Measurements from ENCODE around the gene DIDO1.
"Not testable (repeated sequence)": the region's sequence is repeated elsewhere in the genome, so short reads cannot be mapped to it uniquely, and the experiment has no call there.

Gene DIDO1

DNA sequence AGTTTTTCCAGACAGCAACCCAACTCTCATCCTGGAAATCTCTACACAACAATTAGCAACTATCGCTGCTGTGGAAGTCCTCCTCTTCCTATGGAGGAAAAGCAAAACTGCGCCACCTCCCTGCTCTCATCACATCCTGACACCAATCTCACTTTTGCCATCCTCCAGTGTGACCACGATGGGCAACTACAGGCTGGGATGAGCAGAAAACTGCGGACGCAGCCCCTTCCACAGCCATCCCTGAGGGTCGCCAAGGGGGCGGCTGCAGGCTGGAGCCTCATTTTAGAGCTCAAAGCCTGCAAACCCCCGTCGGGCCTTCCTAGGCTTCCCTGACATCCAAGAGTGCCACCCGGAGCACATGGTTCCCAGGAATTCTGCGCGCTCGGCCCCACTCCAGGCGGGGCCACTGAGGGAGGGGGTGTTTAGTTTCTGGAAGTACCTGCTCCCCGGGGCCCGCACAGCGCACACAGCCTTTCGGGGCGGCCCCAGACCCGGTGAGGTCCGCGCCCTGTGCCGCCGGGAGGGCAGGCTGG is 65.8 kb downstream of the DIDO1 start:
- H3K4me1 ChIP-seq (ENCODE audit: control insufficient read depth, insufficient read depth, low read length): peaks cover 20% of the 10 kb centered on the region
- H3K9ac ChIP-seq (ENCODE audit: low read length): peak overlapping the region; percentile 58
- peak overlapping the region; percentile 77 for H3K4me3 ChIP-seq (ENCODE audit: low read length)
- H3K9me3 ChIP-seq (ENCODE audit: control insufficient read depth, low read length): peaks cover 2% of the 10 kb centered on the region
- peak; percentile 61 for DNase-seq (ENCODE audit: low read depth)
- no peaks in the 10 kb centered on the region for H3K27me3 ChIP-seq (replicated peaks; ENCODE audit: control insufficient read depth, insufficient read depth, low read length)
- H3K36me3 ChIP-seq (ENCODE audit: control insufficient read depth, insufficient read depth, low read length, severe bottlenecking): peaks cover 8% of the 10 kb centered on the region

DNA sequence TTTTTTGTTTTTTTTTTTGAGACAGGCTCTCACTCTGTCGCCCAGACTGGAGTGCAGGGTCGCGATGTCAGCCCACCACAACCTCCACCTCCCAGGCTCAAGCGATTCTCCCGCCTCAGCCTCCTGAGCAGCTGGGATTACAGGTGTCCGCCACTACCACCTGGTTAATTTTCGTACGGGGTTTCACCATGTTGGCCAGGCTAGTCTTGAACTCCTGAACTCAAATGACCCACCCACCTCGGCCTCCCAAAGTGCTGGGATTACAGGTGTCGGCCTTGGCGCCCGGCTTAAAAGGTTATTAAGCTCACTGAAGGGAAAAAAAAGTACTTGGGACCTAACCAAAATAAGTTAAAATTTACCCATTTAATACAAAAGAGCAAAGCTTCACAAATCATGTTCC is 66.6 kb downstream of the DIDO1 start:
- no peaks in the 10 kb centered on the region for H3K27me3 ChIP-seq (replicated peaks; ENCODE audit: control insufficient read depth, insufficient read depth, low read length)
- peak overlapping the region; percentile 77 for H3K4me3 ChIP-seq (ENCODE audit: low read length)
- H3K9ac ChIP-seq (ENCODE audit: low read length): peak overlapping the region; percentile 58
- H3K36me3 ChIP-seq (ENCODE audit: control insufficient read depth, insufficient read depth, low read length, severe bottlenecking): peaks cover 16% of the 10 kb centered on the region
- H3K4me1 ChIP-seq (ENCODE audit: control insufficient read depth, insufficient read depth, low read length): peaks cover 20% of the 10 kb centered on the region
- DNase-seq (ENCODE audit: low read depth): no peak
- H3K9me3 ChIP-seq (ENCODE audit: control insufficient read depth, low read length): peaks cover 2% of the 10 kb centered on the region

DNA sequence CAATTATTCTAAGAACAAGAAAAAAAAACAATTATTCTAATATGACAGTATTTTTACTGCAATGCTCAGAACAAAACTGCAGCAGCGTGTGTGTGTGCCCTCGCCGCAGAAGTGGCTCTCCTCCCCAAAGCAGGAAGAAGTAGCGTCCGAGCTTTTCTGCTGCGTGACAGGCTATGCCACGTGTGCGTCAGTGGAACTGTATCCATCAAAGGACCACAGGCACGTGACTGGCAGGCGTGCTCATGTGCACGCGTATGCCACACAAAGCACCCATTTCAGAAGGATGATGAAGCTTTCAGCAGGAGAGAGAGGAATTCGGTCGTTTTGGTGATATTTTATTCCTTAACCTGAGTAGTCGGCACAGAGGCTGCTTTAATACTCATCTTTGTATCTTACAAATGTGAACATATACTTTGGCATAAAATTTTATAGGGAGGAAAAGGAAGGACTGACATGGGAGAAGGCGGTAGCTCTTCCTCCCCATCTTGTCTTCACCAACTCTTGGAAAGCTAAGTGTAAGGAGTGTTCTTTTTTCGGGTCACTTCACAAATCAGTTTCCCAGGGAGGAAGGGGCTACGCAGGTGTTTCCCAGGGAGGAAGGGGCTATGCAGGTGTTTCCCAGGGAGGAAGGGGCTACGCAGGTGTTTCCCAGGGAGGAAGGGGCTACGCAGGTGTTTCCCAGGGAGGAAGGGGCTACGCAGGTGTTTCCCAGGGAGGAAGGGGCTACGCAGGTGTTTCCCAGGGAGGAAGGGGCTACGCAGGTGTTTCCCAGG is 68.1 kb downstream of the DIDO1 start:
- no peak for DNase-seq (ENCODE audit: low read depth)
- Histone ChIP-seq H3K9ac (ENCODE audit: low read length) (no peak overlapping the region), H3K4me3 (ENCODE audit: low read length) (no peak overlapping the region), H3K4me1 (ENCODE audit: control insufficient read depth, insufficient read depth, low read length) (peaks cover 20% of the 10 kb centered on the region), H3K9me3 (ENCODE audit: control insufficient read depth, low read length) (no peaks in the 10 kb centered on the region), H3K36me3 (ENCODE audit: control insufficient read depth, insufficient read depth, low read length, severe bottlenecking) (peaks cover 27% of the 10 kb centered on the region), H3K27me3 (replicated peaks; ENCODE audit: control insufficient read depth, insufficient read depth, low read length) (no peaks in the 10 kb centered on the region)

DNA sequence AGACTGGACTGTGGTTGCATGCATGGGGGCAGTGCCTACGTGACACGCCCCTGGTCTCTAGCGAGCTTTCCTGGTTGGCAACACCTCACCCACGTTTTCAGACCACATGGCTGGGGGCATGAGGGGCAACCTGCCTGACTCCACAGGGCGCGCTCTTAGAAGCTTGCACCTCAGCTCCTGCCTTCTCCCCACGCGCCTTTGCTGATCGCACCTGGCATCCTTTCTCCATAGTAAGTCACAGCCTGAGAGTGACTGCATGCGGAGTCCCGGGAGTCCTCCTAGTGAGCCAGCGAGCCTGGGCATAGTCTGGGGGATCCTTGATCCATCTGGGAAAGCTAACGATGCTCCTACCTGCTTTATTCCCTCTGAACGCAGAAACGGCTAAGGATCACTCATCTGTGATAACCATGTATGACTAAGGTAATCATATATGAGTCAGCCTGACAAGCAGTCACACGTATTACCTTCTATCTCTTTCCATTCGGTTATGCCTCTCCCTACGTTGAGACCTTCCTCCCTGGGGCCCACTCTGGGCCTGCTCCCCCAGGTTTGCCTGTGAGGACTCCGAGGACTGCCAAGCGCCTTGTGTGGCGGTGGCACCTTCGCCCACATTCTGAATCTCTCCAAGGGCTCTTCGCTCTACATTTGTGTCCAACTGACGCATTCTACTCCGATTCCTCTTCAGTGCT is 69.2 kb downstream of the DIDO1 start:
- Histone ChIP-seq H3K36me3 (ENCODE audit: control insufficient read depth, insufficient read depth, low read length, severe bottlenecking) (peaks cover 36% of the 10 kb centered on the region), H3K27me3 (replicated peaks; ENCODE audit: control insufficient read depth, insufficient read depth, low read length) (no peaks in the 10 kb centered on the region), H3K9me3 (ENCODE audit: control insufficient read depth, low read length) (no peaks in the 10 kb centered on the region), H3K4me1 (ENCODE audit: control insufficient read depth, insufficient read depth, low read length) (peaks cover 10% of the 10 kb centered on the region), H3K9ac (ENCODE audit: low read length) (no peak overlapping the region), H3K4me3 (ENCODE audit: low read length) (no peak overlapping the region)
- no peak for DNase-seq (ENCODE audit: low read depth)

DNA sequence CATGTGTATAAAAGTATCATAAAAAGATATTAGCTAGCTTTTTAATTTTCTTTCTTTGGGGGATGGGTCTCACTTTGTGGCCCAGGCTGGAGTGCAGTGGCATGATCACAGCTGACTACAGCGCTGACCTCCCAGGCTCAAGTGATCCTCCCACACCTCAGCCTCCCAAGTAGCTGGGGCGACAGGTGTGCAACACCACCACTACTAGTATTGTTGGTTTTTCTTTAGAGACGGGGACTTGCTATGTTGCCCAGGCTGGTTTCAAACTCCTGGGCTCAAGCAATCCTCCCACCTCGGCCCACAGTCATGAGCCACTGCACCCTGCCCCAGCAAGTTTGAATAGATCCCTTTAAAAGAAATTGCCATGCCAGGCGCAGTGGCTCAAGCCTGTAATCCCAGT is 71.2 kb downstream of the DIDO1 start:
- Histone ChIP-seq H3K36me3 (ENCODE audit: control insufficient read depth, insufficient read depth, low read length, severe bottlenecking) (peaks cover 36% of the 10 kb centered on the region), H3K4me1 (ENCODE audit: control insufficient read depth, insufficient read depth, low read length) (peaks cover 3% of the 10 kb centered on the region), H3K9me3 (ENCODE audit: control insufficient read depth, low read length) (no peaks in the 10 kb centered on the region), H3K9ac (ENCODE audit: low read length) (no peak overlapping the region), H3K4me3 (ENCODE audit: low read length) (no peak overlapping the region), H3K27me3 (replicated peaks; ENCODE audit: control insufficient read depth, insufficient read depth, low read length) (no peaks in the 10 kb centered on the region)
- no peak for DNase-seq (ENCODE audit: low read depth)

DNA sequence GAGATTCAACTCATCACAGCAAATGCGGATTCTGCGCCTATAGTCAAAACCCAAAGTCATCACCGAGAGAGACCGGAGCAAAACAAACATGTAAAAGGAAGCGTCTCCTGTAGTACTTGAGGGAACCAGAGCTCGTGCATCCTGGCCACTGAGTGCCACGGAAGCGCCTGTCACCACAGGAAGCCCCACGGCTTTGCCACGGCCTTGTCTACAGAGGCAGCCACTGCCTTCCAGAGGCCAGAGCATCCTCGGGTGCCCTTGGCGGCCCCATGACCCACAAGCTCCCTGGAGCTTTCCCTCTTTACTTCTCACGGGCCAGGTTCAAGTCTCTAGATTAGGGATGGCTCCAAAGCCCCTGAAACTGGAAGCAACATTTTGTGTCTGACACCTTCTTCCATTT is 72.2 kb downstream of the DIDO1 start:
- Histone ChIP-seq H3K9ac (ENCODE audit: low read length) (no peak overlapping the region), H3K36me3 (ENCODE audit: control insufficient read depth, insufficient read depth, low read length, severe bottlenecking) (peaks cover 42% of the 10 kb centered on the region), H3K9me3 (ENCODE audit: control insufficient read depth, low read length) (no peaks in the 10 kb centered on the region), H3K4me1 (ENCODE audit: control insufficient read depth, insufficient read depth, low read length) (no peaks in the 10 kb centered on the region), H3K4me3 (ENCODE audit: low read length) (no peak overlapping the region), H3K27me3 (replicated peaks; ENCODE audit: control insufficient read depth, insufficient read depth, low read length) (no peaks in the 10 kb centered on the region)
- DNase-seq (ENCODE audit: low read depth): no peak

DNA sequence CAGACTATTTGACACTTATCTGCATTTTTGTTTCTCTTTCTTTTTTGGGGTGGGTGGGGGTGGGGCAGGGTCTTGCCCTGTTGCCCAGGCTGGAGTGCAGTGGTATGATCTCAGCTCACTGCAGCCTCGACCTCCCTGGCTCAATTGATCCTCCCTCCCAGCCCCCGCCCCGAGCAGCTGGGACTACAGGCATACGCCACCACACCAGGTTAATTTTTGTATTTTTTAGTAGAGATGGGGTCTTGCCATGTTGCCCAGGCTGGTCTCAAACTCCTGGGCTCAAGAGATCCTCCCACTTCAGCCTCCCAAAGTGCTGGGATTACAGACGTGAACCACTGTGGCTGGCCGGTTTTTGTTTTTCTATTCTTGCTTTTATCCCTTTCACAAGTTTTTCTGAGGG is 73.0 kb downstream of the DIDO1 start:
- peaks cover 42% of the 10 kb centered on the region for H3K36me3 ChIP-seq (ENCODE audit: control insufficient read depth, insufficient read depth, low read length, severe bottlenecking)
- DNase-seq (ENCODE audit: low read depth); H3K4me1 ChIP-seq (ENCODE audit: control insufficient read depth, insufficient read depth, low read length); H3K4me3 ChIP-seq (ENCODE audit: low read length); H3K27me3 ChIP-seq (replicated peaks; ENCODE audit: control insufficient read depth, insufficient read depth, low read length); H3K9me3 ChIP-seq (ENCODE audit: control insufficient read depth, low read length); H3K9ac ChIP-seq (ENCODE audit: low read length): not testable (repeated sequence)

DNA sequence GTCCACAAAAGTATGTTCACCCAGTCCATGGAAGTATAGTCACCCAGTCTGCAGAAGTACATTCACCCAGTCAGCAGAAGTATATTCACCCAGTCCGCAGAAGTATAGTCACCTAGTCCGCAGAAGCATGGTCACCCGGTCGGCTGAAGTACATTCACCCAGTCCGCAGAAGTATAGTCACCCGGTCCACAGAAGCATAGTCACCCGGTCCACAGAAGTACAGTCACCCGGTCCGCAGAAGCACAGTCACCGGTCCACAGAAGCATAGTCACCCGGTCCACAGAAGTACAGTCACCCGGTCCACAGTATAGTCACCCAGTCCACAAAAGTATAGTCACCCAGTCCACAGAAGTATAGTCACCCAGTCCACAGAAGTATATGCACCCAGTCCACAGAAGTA is 73.5 kb downstream of the DIDO1 start:
- no peaks in the 10 kb centered on the region for H3K9me3 ChIP-seq (ENCODE audit: control insufficient read depth, low read length)
- H3K27me3 ChIP-seq (replicated peaks; ENCODE audit: control insufficient read depth, insufficient read depth, low read length): no peaks in the 10 kb centered on the region
- H3K9ac ChIP-seq (ENCODE audit: low read length): no peak overlapping the region
- H3K4me1 ChIP-seq (ENCODE audit: control insufficient read depth, insufficient read depth, low read length): no peaks in the 10 kb centered on the region
- H3K4me3 ChIP-seq (ENCODE audit: low read length): no peak overlapping the region
- H3K36me3 ChIP-seq (ENCODE audit: control insufficient read depth, insufficient read depth, low read length, severe bottlenecking): peaks cover 42% of the 10 kb centered on the region
- no peak for DNase-seq (ENCODE audit: low read depth)

DNA sequence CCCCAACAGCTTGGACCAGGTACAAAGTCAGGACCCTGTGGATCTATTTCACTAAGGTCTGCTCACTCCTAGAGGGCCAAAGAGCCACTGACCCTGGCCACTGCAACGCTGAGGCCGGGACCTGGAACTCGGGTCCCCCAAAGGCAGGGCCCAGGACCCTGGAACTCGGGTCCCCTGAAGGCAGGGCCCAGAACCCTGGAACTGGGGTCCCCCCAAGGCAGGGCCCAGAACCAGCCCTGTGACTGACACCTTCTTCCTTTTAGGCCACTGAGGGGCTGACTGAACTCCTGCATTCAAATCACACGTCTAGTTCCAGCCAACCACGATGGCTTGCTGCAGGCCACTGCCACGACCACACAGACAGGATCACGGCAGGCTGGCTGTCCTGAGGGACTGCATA is 74.1 kb downstream of the DIDO1 start:
- Histone ChIP-seq H3K4me3 (ENCODE audit: low read length) (no peak overlapping the region), H3K36me3 (ENCODE audit: control insufficient read depth, insufficient read depth, low read length, severe bottlenecking) (peaks cover 40% of the 10 kb centered on the region), H3K9ac (ENCODE audit: low read length) (no peak overlapping the region), H3K4me1 (ENCODE audit: control insufficient read depth, insufficient read depth, low read length) (no peaks in the 10 kb centered on the region), H3K9me3 (ENCODE audit: control insufficient read depth, low read length) (no peaks in the 10 kb centered on the region), H3K27me3 (replicated peaks; ENCODE audit: control insufficient read depth, insufficient read depth, low read length) (no peaks in the 10 kb centered on the region)
- DNase-seq (ENCODE audit: low read depth): no peak

DNA sequence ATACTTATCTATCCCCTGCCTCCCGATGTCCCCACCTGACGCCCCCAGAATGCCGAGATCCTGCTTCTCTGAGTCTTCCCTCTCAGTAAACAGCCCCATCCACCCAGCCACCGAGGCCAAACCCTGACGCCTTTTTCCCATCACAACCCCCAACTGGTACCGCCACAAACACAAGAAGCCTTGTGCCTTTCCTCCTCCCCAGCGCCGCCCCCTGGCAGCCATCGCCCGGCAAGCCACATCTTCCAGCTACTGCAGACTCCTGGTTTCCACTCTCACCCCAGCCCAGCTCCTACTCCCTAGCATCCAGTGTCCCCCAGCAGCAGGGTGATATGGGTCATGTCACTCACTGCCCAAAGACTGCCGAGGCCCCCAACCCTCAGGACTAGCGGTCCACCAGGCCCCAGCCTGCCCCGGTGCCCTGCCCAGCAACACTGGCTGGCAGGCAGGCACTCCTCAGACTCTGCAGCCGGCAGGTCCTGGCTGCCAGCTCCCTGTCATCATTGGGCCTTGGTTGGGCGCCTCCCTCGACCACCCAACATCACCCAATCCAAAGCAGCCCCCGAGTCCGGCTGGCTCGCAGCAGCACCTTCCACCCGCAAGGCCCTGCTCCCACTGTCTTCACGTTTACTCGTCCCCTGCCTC is 75.9 kb downstream of the DIDO1 start:
- no peak overlapping the region for H3K9ac ChIP-seq (ENCODE audit: low read length)
- H3K9me3 ChIP-seq (ENCODE audit: control insufficient read depth, low read length): no peaks in the 10 kb centered on the region
- H3K36me3 ChIP-seq (ENCODE audit: control insufficient read depth, insufficient read depth, low read length, severe bottlenecking): peaks cover 34% of the 10 kb centered on the region
- no peak for DNase-seq (ENCODE audit: low read depth)
- no peaks in the 10 kb centered on the region for H3K4me1 ChIP-seq (ENCODE audit: control insufficient read depth, insufficient read depth, low read length)
- H3K27me3 ChIP-seq (replicated peaks; ENCODE audit: control insufficient read depth, insufficient read depth, low read length): no peaks in the 10 kb centered on the region
- no peak overlapping the region for H3K4me3 ChIP-seq (ENCODE audit: low read length)

DNA sequence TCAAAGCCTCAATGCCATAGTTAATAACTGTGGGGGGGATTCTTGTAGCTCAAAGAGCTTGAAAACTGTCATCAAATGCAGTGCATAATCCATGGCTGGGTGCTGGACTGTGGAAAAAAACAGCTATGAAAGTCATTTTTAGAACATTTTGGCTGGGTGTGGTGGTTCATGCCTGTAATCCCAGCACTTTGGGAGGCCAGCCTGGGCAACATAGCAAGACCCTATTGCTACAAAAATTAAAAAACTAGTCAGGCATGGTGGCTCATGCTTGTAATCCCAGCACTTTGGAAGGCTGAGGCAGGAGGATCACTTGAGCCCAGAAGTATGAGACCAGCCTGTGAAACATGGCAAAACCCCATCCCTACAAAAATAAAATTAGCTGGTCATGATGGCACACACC is 76.9 kb downstream of the DIDO1 start:
- H3K36me3 ChIP-seq (ENCODE audit: control insufficient read depth, insufficient read depth, low read length, severe bottlenecking): peaks cover 23% of the 10 kb centered on the region
- H3K9me3 ChIP-seq (ENCODE audit: control insufficient read depth, low read length): no peaks in the 10 kb centered on the region
- H3K4me1 ChIP-seq (ENCODE audit: control insufficient read depth, insufficient read depth, low read length): no peaks in the 10 kb centered on the region
- no peak overlapping the region for H3K4me3 ChIP-seq (ENCODE audit: low read length)
- DNase-seq (ENCODE audit: low read depth): no peak
- no peaks in the 10 kb centered on the region for H3K27me3 ChIP-seq (replicated peaks; ENCODE audit: control insufficient read depth, insufficient read depth, low read length)
- no peak overlapping the region for H3K9ac ChIP-seq (ENCODE audit: low read length)

All from adipocyte (in vitro differentiated cells).